RWPE1 (cell line): ENCODE data around the gene UBE2E2.

Experiments
- CTCF ChIA-PET: fragments of 350-600 bp; sonication (Branson Sonifier 250); formaldehyde crosslinking; extraction: SDS; loops from one replicate; lab custom pipeline; 2021; lab: Yijun Ruan, JAX
- POLR2A ChIA-PET: fragments of 400-600 bp; formaldehyde crosslinking; extraction: SDS; loops from one replicate; lab custom pipeline; 2020; ENCODE audit warnings: antibody characterized with exemption; ENCODE audit not compliant: low non-redundant PET; lab: Yijun Ruan, JAX
- DNase-seq: peaks from one replicate; pipeline ENCODE4 v3.0.0; 2012; ENCODE audit warnings: low spot score
- H3K27ac ChIP-seq: fragments of 450-650 bp; 2 replicates; pipeline ENCODE4 v1.5.1; 2017
- CTCF ChIP-seq: fragments of 450-650 bp; conservative IDR thresholded peaks from 2 replicates; pipeline ENCODE4 v1.5.1; 2017; ENCODE audit warnings: low read depth, mild to moderate bottlenecking

The UBE2E2 gene

GRCh38 chr3:23359116-23359515, 156.0 kb downstream of the UBE2E2 start:
- CTCF ChIA-PET: no interaction called here
- no peak overlapping the region for H3K27ac ChIP-seq
- TF ChIP-seq CTCF: no peak
- DNase-seq: no peak
- POLR2A ChIA-PET: no interaction called here

DNA sequence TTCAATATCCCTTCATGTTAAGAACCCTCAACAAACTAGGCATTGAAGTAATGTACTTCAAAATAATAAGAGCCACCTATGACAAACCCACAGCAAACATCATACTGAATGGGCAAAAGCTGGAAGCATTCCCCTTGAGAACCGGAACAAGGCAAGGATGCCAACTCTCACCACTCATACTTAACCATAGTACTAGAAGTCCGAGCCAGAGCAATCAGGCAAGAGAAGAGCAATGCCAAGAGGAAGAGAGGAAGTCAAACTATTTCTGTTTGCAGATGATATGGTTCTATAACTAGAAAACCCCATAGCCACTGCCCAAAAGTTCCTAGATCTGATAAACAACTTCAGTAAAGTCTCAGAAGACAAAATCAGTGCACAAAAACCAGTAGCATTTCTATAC, 161.9 kb downstream of the UBE2E2 start:
- POLR2A ChIA-PET: no interaction called here
- DNase-seq: no peak
- no peak overlapping the region for H3K27ac ChIP-seq
- CTCF ChIA-PET: no interaction called here
- TF ChIP-seq CTCF: no peak

- CTCF ChIA-PET: interaction anchor here (0.7 to 1.0 kb wide), 3 partner anchors 28 to 631 kb away, joined by 3 to 6 read pairs (median 5); no protein-coding TSS in a partner anchor
- no peak for DNase-seq
- no peak overlapping the region for H3K27ac ChIP-seq
- no peak for TF ChIP-seq CTCF
- POLR2A ChIA-PET: no interaction called here
These were observed 165.6 kb downstream of the UBE2E2 start for GRCh38 chr3:23368731-23369130.

DNA sequence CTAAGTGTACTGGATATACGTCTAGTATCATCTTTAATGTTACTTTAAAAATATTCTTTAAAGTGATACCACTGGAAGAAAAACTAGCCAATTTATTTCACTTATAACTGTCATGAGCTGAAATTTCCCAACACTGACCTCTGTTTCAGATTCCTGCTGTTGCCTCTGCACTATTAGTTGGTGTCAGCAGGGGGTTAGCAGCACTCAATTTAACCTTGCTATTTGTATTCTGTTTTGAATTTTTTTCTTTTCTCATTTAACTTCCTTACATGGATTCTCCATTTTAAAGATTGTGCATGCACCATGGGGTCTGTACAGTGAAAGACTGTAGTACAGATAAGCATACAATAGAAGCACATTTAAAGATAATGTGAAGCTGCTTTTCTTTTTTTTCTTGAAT, 169.2 kb downstream of the UBE2E2 start:
- CTCF ChIA-PET: no interaction called here
- POLR2A ChIA-PET: no interaction called here
- TF ChIP-seq CTCF: no peak
- no peak overlapping the region for H3K27ac ChIP-seq
- no peak for DNase-seq

DNA sequence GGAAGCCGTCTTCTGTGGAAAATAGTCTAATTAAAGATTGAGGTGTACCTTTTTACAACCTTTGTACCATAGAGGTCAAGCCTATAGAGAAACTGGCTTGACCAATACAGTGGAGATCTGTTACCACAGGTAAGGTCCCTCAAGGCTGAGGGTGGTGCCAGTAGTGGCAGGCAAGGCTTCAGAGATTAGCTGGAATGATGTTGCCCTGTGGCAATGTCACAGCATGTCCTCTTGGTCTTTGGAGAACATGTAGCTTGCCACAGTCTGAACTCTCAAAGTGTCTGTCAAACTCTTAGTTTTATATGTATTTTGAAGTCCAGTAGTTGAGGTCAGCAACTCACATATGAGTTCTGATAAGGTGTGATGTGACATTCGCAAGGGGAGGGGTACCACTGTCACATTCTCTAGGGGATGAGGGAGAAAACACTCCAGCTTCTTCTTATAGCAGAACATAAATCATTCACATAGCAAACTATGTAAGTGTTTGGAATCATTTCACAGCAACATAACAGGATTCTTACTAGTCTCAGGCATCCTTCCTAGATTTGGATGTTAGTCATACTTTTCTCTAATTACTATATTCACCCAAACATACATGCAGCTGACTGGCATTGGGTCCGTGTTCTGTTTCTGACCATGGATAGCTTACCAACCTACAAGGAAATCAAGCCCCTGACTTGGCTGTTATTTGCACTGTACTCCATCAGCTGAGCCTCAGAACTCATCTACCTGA, 173.6 kb downstream of the UBE2E2 start:
- no peak overlapping the region for H3K27ac ChIP-seq

More for the DNA sequence above, 173.6 kb downstream of the UBE2E2 start:
- DNase-seq: no peak
- ChIA-PET CTCF (interaction anchor here (0.6 kb wide), 1 partner anchor 143 kb away, joined by 3 read pairs; no protein-coding TSS in a partner anchor), POLR2A (no interaction called here)
- TF ChIP-seq CTCF: no peak
